Nephron progenitor cell (in vitro differentiated cells): ENCODE data around the gene TBC1D16.
"Not testable (repeated sequence)": the region's sequence is repeated elsewhere in the genome, so short reads cannot be mapped to it uniquely, and the experiment has no call there.

Experiments
- DNase-seq: peaks from one replicate; pipeline ENCODE4 v3.0.0; 2021
- H3K27ac Mint-ChIP-seq: 2 replicates; pipeline ENCODE4 v1.8.0; 2021; ENCODE audit warnings: mild to moderate bottlenecking, moderate library complexity, mixed read lengths
- H3K27me3 Mint-ChIP-seq: 2 replicates; pipeline ENCODE4 v1.8.0; 2021; ENCODE audit warnings: mild to moderate bottlenecking, low read depth, mixed read lengths; ENCODE audit not compliant: poor library complexity
- H3K36me3 Mint-ChIP-seq: 2 replicates; pipeline ENCODE4 v1.8.0; 2021; ENCODE audit warnings: low read depth, mixed read lengths
- H3K4me1 Mint-ChIP-seq: 2 replicates; pipeline ENCODE4 v1.8.0; 2021; ENCODE audit warnings: mixed read lengths
- H3K4me3 Mint-ChIP-seq: 2 replicates; pipeline ENCODE4 v1.8.0; 2021; ENCODE audit warnings: mild to moderate bottlenecking, moderate library complexity, mixed read lengths
- H3K9me3 Mint-ChIP-seq: 2 replicates; pipeline ENCODE4 v1.8.0; 2021; ENCODE audit warnings: mild to moderate bottlenecking, moderate library complexity, mixed read lengths
- TF ChIP-seq, protein P1 (sequence below): fragments of 200-600 bp; sonication (generic); IDR thresholded peaks from 2 replicates; pipeline ENCODE4 v1.5.0; 2021; ENCODE audit warnings: antibody characterized with exemption

The TBC1D16 gene

GRCh38 chr17:79968116-79968515 lies 67.6 kb downstream of the TBC1D16 start:
- peaks cover 12% of the 10 kb centered on the region for H3K9me3 Mint-ChIP-seq
- peaks cover 67% of the 10 kb centered on the region for H3K36me3 Mint-ChIP-seq
- H3K27ac Mint-ChIP-seq, result no peak overlapping the region
- peaks cover 5% of the 10 kb centered on the region for H3K27me3 Mint-ChIP-seq
- DNase-seq, result no peak
- TF ChIP-seq, protein P1, sequence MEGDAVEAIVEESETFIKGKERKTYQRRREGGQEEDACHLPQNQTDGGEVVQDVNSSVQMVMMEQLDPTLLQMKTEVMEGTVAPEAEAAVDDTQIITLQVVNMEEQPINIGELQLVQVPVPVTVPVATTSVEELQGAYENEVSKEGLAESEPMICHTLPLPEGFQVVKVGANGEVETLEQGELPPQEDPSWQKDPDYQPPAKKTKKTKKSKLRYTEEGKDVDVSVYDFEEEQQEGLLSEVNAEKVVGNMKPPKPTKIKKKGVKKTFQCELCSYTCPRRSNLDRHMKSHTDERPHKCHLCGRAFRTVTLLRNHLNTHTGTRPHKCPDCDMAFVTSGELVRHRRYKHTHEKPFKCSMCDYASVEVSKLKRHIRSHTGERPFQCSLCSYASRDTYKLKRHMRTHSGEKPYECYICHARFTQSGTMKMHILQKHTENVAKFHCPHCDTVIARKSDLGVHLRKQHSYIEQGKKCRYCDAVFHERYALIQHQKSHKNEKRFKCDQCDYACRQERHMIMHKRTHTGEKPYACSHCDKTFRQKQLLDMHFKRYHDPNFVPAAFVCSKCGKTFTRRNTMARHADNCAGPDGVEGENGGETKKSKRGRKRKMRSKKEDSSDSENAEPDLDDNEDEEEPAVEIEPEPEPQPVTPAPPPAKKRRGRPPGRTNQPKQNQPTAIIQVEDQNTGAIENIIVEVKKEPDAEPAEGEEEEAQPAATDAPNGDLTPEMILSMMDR, result no peak
- H3K4me3 Mint-ChIP-seq, result no peak overlapping the region
- H3K4me1 Mint-ChIP-seq, result no peaks in the 10 kb centered on the region

DNA sequence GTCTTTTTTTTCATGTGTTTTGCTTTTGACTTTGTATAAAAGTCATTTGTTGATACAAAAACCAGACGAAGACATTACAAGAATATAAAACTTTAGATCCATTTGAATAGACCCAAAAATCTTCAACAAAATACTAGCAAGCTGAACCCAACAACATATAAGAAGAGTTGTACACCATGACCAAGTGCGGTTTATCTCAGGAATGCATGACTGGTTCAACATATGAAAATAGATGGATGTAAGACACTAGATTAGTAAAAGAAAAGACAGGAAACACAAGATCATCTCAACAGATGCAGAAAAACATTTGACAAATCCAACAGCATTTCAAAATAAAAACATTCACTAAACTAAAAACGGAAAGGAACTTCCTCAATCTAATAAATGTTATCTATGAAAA lies 69.0 kb downstream of the TBC1D16 start:
- H3K9me3 Mint-ChIP-seq, result peaks cover 21% of the 10 kb centered on the region
- TF ChIP-seq, protein P1, result no peak
- no peak overlapping the region for H3K27ac Mint-ChIP-seq
- H3K4me1 Mint-ChIP-seq, result no peaks in the 10 kb centered on the region
- peaks cover 62% of the 10 kb centered on the region for H3K36me3 Mint-ChIP-seq
- no peak overlapping the region for H3K4me3 Mint-ChIP-seq
- DNase-seq, result no peak
- H3K27me3 Mint-ChIP-seq, result peaks cover 5% of the 10 kb centered on the region

DNA sequence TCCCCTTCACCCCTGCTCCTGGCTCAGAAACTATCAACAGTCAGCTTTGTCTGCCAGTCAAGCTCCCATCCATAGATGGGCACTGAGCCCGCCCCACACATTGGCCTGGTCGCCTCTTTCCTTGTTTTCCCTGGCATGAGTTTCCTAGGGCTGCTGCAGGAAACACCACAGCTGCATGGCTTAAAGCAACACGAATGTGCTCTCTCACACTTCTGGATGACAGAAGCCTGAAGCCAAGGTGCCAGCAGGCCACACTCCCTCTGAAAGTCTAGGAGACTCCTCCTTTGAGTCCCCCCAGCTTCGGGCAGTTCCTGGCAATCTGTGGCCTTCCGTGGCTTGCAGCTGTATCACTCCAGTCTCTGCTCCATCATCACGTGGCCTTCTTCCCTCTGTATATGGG lies 69.9 kb downstream of the TBC1D16 start:
- H3K9me3 Mint-ChIP-seq, result peaks cover 30% of the 10 kb centered on the region
- H3K27ac Mint-ChIP-seq, result no peak overlapping the region
- H3K36me3 Mint-ChIP-seq, result peaks cover 65% of the 10 kb centered on the region
- TF ChIP-seq, protein P1, result no peak
- DNase-seq, result no peak
- peaks cover 10% of the 10 kb centered on the region for H3K27me3 Mint-ChIP-seq
- no peak overlapping the region for H3K4me3 Mint-ChIP-seq
- no peaks in the 10 kb centered on the region for H3K4me1 Mint-ChIP-seq

DNA sequence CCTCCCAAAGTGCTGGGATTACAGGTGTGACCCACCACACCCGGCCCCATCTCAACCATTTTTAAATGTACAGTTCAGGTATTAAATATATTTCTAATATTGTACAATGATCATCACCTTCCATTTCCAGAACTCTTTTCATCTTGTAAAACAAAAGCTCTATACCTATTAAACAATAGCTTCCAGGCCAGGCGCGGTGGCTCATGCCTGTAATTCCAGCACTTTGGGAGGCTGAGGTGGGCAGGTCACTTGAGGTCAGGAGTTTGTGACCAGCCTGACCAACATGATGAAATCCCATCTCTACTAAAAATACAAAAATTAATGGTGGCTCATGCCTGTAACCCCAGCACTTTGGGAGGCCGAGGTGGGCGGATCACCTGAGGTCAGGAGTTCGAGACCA lies 73.2 kb downstream of the TBC1D16 start:
- not testable (repeated sequence) for H3K4me3 Mint-ChIP-seq, H3K27ac Mint-ChIP-seq, DNase-seq, H3K4me1 Mint-ChIP-seq
- peaks cover 35% of the 10 kb centered on the region for H3K9me3 Mint-ChIP-seq
- H3K36me3 Mint-ChIP-seq, result peaks cover 46% of the 10 kb centered on the region
- H3K27me3 Mint-ChIP-seq, result peaks cover 15% of the 10 kb centered on the region

DNA sequence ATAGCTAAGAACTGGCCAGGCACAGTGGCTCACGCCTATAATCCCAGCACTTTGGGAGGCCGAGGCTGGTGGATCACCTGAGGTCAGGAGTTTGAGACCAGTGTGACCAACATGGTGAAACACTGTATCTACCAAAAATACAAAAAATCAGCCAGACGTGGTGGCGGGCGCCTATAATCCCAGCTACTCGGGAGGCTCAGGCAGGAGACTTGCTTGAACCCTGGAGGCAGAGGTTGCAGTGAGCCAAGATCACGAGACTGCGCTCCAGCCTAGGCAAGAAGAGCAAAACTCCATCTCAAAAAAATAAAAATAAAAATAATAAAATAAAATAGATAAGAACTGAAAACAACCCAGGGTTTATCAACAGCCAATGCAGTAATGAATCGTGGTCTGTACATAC lies 74.1 kb downstream of the TBC1D16 start:
- H3K4me3 Mint-ChIP-seq, DNase-seq, H3K27ac Mint-ChIP-seq: not testable (repeated sequence)
- H3K27me3 Mint-ChIP-seq, result peaks cover 12% of the 10 kb centered on the region
- peaks cover 38% of the 10 kb centered on the region for H3K36me3 Mint-ChIP-seq
- H3K9me3 Mint-ChIP-seq, result peaks cover 35% of the 10 kb centered on the region
- peaks cover 14% of the 10 kb centered on the region for H3K4me1 Mint-ChIP-seq

DNA sequence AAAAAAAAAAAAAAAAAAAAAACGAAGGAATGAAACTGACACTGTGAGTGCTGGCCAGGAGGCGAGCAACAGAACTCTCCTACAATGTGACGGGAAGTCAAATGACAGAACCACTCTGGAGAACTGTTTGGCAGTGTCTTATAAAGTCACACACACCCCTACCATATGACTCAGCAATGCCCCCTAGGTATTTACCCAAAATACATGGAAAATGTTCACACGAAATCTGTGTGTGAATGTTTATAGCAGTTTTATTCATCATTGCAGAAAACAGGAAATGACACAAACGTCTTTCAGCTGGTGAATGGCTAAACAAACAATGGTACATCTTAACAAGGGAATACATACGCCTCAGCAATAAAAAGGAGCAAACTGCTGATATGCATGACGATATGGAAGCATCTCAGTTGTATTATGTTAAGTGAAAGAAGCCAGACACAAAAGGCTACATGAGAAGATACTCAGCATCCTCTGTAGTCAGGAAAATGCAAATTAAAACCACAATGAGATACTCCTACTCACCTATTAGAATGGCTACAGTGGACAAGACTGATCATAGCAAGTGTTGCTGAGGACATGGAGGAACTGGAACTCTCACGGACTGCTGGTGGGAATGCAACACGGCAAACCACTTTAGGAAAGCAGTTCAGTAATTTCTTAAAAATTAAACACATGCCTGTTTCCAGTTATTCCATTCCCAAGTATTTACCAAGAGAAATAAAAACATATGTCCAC lies 74.7 kb downstream of the TBC1D16 start:
- peaks cover 32% of the 10 kb centered on the region for H3K36me3 Mint-ChIP-seq
- TF ChIP-seq, protein P1, result no peak
- H3K4me1 Mint-ChIP-seq, result peaks cover 15% of the 10 kb centered on the region
- H3K9me3 Mint-ChIP-seq, result peaks cover 35% of the 10 kb centered on the region
- H3K4me3 Mint-ChIP-seq, result no peak overlapping the region
- H3K27ac Mint-ChIP-seq, result no peak overlapping the region
- H3K27me3 Mint-ChIP-seq, result peaks cover 12% of the 10 kb centered on the region
- DNase-seq, result no peak

- no peak for DNase-seq
- Mint-ChIP-seq H3K27me3 (peaks cover 12% of the 10 kb centered on the region), H3K4me3 (no peak overlapping the region), H3K4me1 (peaks cover 34% of the 10 kb centered on the region), H3K27ac (no peak overlapping the region), H3K36me3 (peaks cover 21% of the 10 kb centered on the region), H3K9me3 (peaks cover 30% of the 10 kb centered on the region)
- TF ChIP-seq, protein P1, result no peak
Observed at GRCh38 chr17:79959042-79959441, 76.6 kb downstream of the TBC1D16 start.
